Measurements from ENCODE around the gene HMG20A.
"Not testable (repeated sequence)": the region's sequence is repeated elsewhere in the genome, so short reads cannot be mapped to it uniquely, and the experiment has no call there.

HMG20A gene

GRCh38 chr15:77406173-77406759 is 14.4 kb upstream of the HMG20A start:
- in situ Hi-C loops (cut with MboI; ENCODE audit: low sequenced_read_pairs) = not testable (repeated sequence)

GRCh38 chr15:77406846-77407245 is 13.8 kb upstream of the HMG20A start:
- in situ Hi-C loops (cut with MboI; ENCODE audit: low sequenced_read_pairs) = no loop called here

- in situ Hi-C loops (cut with MboI; ENCODE audit: low sequenced_read_pairs) = no loop called here
Measured at GRCh38 chr15:77409259-77410156, 11.2 kb upstream of the HMG20A start.

DNA sequence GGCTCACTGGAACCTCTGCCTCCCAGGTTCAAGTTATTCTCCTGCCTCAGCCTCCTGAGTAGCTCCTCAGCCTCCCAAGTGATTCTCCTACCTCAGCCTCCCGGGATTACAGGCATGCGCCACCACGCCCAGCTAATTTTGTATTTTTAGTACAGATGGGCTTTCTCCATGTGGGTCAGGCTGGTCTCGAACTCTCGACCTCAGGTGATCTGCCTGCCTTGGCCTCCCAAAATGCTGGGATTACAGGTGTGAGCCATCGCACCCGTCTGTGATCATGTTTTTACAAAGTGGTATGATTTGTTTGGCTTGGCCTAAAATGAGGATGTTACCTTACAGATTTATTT is 10.6 kb upstream of the HMG20A start:
- in situ Hi-C loops (cut with MboI; ENCODE audit: low sequenced_read_pairs) = not testable (repeated sequence)

DNA sequence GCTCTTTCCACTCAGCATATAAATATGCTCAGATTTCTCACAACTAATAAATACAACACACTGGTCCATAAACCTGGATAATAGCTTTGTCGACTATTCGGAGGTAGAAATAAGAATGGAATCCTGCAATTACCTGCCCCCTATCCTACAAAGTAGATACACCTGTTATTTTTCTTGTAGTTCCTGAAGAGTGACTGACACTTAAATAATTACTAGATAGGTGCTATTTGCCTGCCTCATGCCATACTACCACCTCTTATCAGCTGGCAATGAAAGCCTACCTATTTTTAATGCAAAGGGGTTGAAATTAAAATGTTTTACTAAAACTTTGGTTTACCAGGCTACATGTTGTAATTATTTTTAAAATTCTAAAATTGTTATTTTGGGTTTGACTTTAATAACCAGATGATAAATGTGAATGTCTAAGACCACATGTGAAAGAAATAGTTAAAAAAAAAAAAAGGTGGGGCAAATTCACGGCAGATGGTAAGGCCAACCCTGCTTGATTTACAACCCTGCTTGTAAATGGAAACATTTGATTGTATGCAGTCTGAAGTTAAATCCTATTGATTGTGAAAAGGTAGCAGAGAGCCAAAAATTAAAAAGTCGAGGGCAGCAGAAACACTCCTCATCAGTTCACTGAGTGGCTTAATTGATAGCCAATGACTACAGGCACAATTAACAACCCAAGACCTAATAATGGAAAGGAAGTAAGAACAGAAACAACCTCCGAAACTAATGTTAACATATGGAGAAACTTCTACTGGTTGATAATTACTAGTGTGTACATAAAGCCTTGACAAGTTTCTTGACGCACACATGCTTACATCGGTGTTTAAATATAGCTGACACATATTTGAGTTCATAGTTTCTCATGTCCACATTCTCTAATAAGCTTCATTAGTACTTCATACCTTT is 9.7 kb upstream of the HMG20A start:
- in situ Hi-C loops (cut with MboI; ENCODE audit: low sequenced_read_pairs) = no loop called here

- in situ Hi-C loops (cut with MboI; ENCODE audit: low sequenced_read_pairs) = no loop called here
Measured at GRCh38 chr15:77411619-77411976, 9.1 kb upstream of the HMG20A start.

DNA sequence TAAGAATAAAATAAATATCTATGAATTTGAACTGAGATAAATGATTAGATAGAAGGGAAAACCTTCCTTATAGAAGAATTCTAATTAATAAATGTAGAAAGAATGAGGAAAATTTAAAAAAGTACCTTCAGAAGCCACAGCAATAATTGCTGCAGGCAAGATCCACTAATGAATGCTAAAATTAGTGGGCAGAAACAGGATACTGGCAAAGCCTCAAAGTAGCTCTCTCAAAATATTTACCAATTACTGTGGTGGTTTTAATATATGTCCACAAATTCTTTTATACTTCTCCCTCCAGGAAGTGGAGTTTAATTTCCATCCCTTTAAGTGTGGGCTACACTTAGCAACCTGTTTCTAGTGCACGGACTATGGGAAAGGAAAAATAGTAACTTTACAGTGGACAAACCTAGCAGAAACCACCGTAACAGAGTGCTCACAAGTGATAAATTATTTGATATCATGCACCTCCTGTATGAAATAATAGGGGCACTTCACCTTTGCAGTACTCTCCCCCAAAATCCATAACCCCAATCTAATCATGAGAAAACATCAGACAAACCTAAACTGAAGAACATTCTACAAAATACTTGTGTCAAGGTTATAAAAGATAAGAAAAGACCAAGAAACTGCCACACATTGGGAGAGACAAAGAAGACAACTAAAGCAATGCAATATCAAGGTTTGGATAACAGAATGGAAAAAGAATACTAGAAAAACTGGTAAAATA is 7.6 kb upstream of the HMG20A start:
- in situ Hi-C loops (cut with MboI; ENCODE audit: low sequenced_read_pairs) = no loop called here

- in situ Hi-C loops (cut with MboI; ENCODE audit: low sequenced_read_pairs) = no loop called here
Measured at GRCh38 chr15:77413699-77414349, 6.9 kb upstream of the HMG20A start.

DNA sequence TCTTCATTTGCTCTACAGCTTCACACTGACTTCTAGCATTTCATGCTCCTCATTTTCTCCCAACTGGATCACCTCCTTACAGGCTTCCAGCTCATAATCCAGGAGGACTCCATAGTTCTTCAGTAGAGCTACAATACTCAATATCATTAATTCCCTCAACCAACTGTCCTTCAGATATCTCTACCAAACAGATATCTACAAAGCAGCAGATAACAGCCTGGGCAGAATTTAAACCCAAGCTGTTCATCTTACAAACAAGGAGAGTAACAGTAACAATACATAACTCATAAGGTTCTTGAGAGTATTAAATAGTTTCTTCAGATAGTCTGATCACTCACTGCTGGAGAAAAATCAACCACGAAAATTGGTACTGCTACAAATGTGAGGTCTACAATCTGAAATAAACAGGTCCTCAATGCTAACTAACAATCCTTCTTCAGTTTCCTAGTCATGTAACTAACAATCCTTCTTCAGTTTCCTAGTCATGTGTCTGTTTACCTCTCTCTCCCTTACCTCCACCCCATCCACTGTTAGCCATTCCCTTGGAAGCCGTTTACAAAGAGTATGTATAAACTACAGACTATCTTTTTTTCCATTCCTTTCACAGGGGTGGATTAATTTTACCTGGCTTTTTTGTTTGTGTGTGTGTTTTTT is 5.8 kb upstream of the HMG20A start:
- in situ Hi-C loops (cut with MboI; ENCODE audit: low sequenced_read_pairs) = no loop called here

- in situ Hi-C loops (cut with MboI; ENCODE audit: low sequenced_read_pairs) = no loop called here
Measured at GRCh38 chr15:77415450-77416147, 5.1 kb upstream of the HMG20A start.

GRCh38 chr15:77416148-77416455 is 4.6 kb upstream of the HMG20A start:
- in situ Hi-C loops (cut with MboI; ENCODE audit: low sequenced_read_pairs) = no loop called here

- in situ Hi-C loops (cut with MboI; ENCODE audit: low sequenced_read_pairs) = no loop called here
Measured at GRCh38 chr15:77416954-77417353, 3.7 kb upstream of the HMG20A start.

DNA sequence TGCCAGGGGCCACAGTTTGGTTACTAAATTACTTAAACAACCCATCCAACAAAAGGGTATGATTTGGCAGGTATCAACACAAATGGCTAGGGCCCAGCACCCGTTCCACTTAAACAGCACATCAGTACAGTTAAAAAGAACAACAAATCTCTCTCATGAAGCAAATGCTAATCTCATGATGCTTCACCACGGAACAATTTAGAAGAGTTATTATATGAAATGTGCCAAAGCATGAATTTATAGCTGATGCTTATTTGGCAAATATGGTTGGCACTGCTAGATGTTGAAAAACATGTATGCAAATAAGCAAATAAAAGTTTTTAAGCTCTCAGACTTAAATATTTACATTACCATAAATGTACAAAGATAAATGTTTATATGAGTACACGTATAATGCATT is 3.1 kb upstream of the HMG20A start:
- in situ Hi-C loops (cut with MboI; ENCODE audit: low sequenced_read_pairs) = no loop called here

DNA sequence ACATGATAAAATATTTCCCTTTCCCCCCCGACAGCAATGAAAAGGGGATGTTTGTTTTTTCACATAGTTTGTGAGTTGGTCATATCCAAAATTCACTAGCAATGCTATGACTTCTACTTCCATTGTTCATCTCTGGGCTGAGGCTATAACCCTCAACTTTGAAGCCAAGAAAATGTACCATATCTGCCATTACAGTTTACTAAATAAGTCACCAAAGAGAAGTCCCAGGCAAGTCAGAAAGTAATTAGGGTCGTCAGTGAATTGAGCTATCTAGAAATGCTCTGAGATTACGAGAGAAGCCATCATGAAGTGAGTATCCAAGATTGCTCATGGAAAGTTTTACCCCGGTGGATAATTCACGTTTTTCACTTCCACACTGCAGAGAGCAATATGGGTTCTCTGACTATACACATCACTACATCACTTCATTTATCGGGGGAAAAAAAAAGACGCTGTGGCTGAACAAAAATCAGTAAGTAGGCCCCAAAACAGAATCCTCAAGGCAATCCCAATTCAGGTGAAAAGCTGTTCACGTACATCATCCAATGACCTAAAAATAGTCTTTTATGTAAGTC is 2.2 kb upstream of the HMG20A start:
- in situ Hi-C loops (cut with MboI; ENCODE audit: low sequenced_read_pairs) = no loop called here

GRCh38 chr15:77418966-77419835 is 1.5 kb upstream of the HMG20A start:
- in situ Hi-C loops (cut with MboI; ENCODE audit: low sequenced_read_pairs) = no loop called here

DNA sequence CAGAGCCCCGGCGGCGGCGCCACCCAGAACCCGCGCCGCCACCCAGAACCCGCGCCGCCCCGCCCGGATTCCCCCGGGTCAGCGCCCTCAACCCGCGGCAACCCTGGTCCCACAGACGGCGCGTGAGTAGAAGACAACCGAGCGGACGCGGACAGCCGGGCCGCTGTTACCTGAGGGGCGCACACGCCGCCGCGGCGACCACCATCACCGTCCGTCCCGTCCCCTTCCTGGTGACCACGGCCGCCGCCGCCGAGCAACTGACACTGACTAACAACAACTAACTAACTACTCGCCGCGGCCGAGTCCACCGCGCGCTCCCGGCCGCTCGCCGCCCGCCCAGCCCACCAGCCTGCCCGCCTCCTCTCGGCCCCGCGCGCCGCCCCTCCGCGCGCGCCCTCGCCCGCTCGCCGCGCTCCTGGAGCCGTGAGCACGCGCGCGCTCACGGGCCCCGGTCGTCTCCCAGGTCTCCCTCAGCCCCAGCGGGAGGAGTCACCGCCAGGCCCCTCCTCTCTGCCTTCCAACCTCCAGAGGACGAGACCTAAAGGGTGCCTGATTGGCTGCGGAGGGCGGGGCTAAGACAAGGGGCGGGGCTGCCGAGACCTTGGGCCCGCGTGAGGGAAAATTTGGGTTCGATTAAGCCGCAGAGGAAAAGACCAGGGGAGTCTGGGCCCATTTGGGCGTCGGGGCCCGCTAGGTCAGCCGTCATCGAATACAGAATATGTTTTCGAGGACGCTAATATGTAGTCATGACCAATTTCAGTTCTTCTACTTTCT is 665 bp upstream of the HMG20A start, which contains the start of gene PEAK1:
PEAK1 (minus strand) TSS at position 269 of the 774 bp plus-strand sequence. CDS start 238,178 bp downstream, outside the sequence.
- in situ Hi-C loops (cut with MboI; ENCODE audit: low sequenced_read_pairs) = no loop called here

DNA sequence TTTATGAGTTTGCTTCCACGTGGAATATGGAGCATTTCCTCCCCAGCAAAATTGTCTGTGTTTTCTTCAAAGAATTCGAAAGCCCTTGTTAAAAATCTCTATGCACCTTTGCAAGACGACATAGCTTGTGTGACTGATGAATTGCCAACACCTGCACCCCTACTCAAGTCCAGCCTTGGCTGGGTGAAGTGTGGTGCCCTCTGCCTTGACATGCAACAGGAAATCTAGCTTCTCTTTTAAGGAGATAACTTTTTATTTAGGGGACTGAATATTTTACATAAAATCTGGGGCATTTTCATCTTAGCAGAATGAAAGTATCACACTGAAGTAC is 647 bp downstream of the HMG20A start:
- in situ Hi-C loops (cut with MboI; ENCODE audit: low sequenced_read_pairs) = no loop called here
